NK-92 treated with Interleukin-12 subunit alpha and Interleukin-12 subunit beta, amount 100 ng/mL, for 24 hours (cell line): ENCODE data around the gene STUM.

Experiments used
- DNase-seq: peaks from one replicate; lab custom pipeline; 2025; lab: John Stamatoyannopoulos, UW

The STUM gene

DNA sequence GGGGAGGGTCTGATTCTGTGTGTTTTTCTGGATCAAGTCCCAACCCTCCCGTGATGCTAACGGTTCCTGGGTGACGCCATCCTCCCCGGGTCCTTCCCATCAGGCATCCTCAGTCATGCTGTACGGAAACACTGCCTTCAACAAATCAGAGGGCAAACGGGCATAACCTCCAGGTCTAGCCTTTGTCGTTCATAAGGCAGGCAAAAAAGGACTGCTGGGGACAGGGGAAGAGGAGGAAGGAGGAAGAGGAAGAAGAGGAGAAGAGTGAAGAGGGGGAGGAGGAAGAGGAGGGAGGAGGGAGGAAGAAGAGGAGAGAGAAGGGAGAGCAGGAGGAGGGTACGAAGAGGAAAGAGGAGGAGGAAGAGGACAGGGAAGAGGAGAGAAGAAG is 106.1 kb downstream of the STUM start:
- no peak for DNase-seq

GRCh38 chr1:226655251-226656163 is 106.9 kb downstream of the STUM start:
- no peak for DNase-seq

GRCh38 chr1:226656201-226656600 is 107.6 kb downstream of the STUM start:
- DNase-seq, result no peak

DNA sequence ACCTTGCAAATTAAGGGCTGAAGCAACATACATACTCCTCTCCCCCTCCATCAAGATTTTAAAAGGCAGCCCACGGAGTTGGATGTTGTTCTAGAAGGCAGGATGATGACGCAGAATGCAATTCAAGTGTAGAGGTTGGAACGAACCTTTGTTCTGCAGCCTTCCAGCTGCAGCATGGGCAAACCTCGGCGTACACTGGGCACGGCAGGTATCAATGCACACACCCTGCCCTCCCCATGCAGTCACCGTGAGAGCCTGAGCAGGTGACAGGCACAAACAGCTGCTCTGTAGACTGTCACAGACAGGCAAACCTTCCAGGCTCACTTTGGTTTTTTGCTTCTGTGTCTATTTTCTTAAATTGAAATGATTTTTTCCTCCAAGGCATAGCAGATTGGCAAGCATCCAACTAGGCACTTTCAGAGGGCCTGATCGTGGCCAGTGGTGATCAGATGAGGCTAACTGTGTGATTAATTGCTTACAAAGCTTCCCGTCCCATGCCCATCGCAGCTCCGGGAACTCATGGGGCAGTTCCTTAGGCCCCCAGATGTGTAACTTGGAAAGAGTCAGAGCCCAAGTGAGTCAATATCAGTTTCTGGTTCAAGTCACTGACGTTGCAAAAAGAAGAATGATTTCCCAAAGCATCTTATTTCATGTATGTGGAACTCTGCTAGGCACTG is 108.2 kb downstream of the STUM start:
- DNase-seq, result no peak

GRCh38 chr1:226657895-226658545 is 109.5 kb downstream of the STUM start:
- no peak for DNase-seq

DNA sequence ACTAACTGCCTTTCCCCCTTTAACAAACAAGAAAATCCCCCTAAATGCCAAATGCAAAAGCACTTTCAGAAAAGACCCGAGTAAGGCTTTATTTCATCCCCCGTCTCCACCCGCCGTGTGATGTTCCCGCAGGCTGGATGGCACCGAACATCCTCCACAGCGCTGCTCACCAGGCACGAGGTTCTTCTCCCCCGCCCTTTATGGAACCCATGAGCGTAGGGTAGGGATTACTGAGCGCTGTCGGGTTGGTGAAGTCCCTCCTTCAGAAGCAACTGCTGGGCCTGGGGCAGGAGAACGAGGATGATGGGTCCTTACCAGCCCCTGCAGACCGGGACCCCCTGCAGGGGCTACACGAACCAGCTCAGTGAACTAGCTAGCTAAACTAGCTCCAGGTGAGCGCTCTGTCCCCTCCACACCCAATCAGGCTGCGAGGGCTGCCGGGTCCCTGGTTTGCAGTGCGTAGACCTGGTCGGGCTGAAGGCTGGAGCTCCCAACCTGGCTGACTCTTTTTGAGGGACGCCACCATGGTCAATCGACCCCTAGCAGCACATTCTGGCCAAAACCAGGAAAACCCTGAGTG is 110.1 kb downstream of the STUM start:
- no peak for DNase-seq
